Measurements from ENCODE around the gene GRIN2C. TPM values are rescaled to one million over a fixed set of nuclear protein-coding genes. Genes with fewer than 3 reads are reported as not detected.

Gene GRIN2C
- total RNA-seq, 1 experiment from 2014 or later = 5.2 TPM

GRCh38 chr17:74873874-74874614, 14.4 kb upstream of the GRIN2C start:
- H3K9me3 Mint-ChIP-seq (ENCODE audit: unreplicated experiment) = no peaks in the 10 kb centered on the region
- H3K36me3 Mint-ChIP-seq (ENCODE audit: insufficient read depth, unreplicated experiment) = peaks cover 12% of the 10 kb centered on the region
- peaks cover 21% of the 10 kb centered on the region for H3K4me1 Mint-ChIP-seq (ENCODE audit: low read depth, unreplicated experiment)
- H3K27ac Mint-ChIP-seq (ENCODE audit: unreplicated experiment) = peak overlapping the region; percentile 55
- intact Hi-C loops (cut with micrococcal nuclease; ENCODE audit: unreplicated experiment) = loop anchor here (1.0 kb wide), 1 partner anchor 22 kb away; no protein-coding TSS in a partner anchor
- Histone ChIP-seq H3K27me3 (replicated peaks; ENCODE audit: control insufficient read depth, insufficient read depth, low read length) (no peaks in the 10 kb centered on the region), H3K4me1 (peaks cover 12% of the 10 kb centered on the region), H3K4me3 (ENCODE audit: low read depth, low read length) (peak overlapping the region; percentile 73), H3K36me3 (ENCODE audit: control insufficient read depth, insufficient read depth, low read length) (no peaks in the 10 kb centered on the region), H3K9me3 (no peaks in the 10 kb centered on the region)
- no peak for TF ChIP-seq CTCF (IDR thresholded peaks at IDR 0.05; ENCODE audit: insufficient read depth in 1 of 2, low read depth in 1 of 2, low read length in 1 of 2, severe bottlenecking in 1 of 2, unreplicated experiment in 1 of 2)
- ChIA-PET POLR2A (interaction anchor here (1.2 to 2.2 kb wide), 7 partner anchors 12 to 139 kb away, joined by 3 to 58 read pairs (median 13); partner anchors contain the start of genes HID1, MRPL58 and RAB37), CTCF (interaction anchor here (0.6 to 1.9 kb wide), 14 partner anchors 12 to 466 kb away, joined by 3 to 37 read pairs (median 4); partner anchors contain the start of gene HID1)
- no peak for DNase-seq
- peak overlapping the region; percentile 84 for H3K4me3 Mint-ChIP-seq (ENCODE audit: unreplicated experiment)
- BruUV-seq (replicated peaks) = no TSS peak
- H3K27me3 Mint-ChIP-seq (ENCODE audit: insufficient read depth, unreplicated experiment) = no peaks in the 10 kb centered on the region

DNA sequence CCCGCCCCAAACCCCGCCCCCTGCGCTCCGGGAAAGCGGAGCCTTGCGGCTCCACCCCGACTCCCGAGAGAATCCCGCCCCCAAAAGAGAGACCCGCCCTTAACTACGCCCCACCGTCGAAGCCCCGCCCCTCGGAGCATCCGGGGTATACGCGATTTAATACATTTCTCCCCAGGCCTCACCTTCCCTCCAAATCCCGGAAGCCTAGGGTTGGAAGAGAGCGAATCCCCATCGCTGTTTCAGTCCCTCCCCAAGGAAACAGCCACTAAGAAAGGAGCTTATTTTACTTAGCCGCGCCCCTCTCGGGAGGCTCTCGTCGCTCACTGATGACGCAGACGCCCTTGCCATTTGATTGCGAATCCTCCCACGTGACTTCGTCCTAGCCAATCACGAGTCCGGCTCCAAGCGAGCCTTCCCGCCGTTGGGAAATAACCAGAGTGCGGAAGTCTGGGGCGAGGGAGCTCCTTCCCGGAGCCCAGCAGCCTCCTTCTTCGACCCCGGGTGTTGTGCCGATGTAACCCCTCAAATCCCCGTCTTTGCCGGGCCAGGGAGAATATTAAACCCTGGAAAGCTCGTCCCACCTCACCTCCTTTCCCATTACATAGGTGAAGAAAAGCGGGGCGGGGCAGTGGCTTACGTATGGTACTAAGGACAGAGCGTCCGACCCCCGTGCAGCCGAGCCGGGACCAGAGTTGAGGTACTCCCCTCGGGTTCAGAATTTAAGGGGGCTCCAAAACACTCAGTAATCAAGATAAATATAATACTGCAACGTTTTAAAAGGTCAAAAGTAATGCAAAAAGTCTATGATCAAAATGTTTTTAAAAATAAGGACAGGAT, 13.6 kb upstream of the GRIN2C start:
- TF ChIP-seq CTCF (IDR thresholded peaks at IDR 0.05; ENCODE audit: insufficient read depth in 1 of 2, low read depth in 1 of 2, low read length in 1 of 2, severe bottlenecking in 1 of 2, unreplicated experiment in 1 of 2) = no peak
- H3K4me1 Mint-ChIP-seq (ENCODE audit: low read depth, unreplicated experiment) = peaks cover 21% of the 10 kb centered on the region
- peak; percentile 99 to 100 for DNase-seq
- intact Hi-C loops (cut with micrococcal nuclease; ENCODE audit: unreplicated experiment) = loop anchor here (1.0 kb wide), 1 partner anchor 21 kb away; no protein-coding TSS in a partner anchor
- H3K4me3 Mint-ChIP-seq (ENCODE audit: unreplicated experiment) = peak overlapping the region; percentile 84
- no peaks in the 10 kb centered on the region for H3K9me3 Mint-ChIP-seq (ENCODE audit: unreplicated experiment)
- H3K4me1 ChIP-seq = peaks cover 12% of the 10 kb centered on the region
- peak overlapping the region; percentile 83 for H3K4me3 ChIP-seq (ENCODE audit: low read depth, low read length)
- TSS peak; percentile 98 for BruUV-seq (replicated peaks)
- CTCF ChIA-PET = interaction anchor here (0.6 to 1.9 kb wide), 27 partner anchors 11 to 465 kb away, joined by 3 to 37 read pairs (median 4); partner anchors contain the start of genes HID1, MRPL58, OTOP2 and RAB37
- H3K36me3 Mint-ChIP-seq (ENCODE audit: insufficient read depth, unreplicated experiment) = peaks cover 16% of the 10 kb centered on the region
- H3K27ac Mint-ChIP-seq (ENCODE audit: unreplicated experiment) = peak overlapping the region; percentile 55
- H3K36me3 ChIP-seq (ENCODE audit: control insufficient read depth, insufficient read depth, low read length) = no peaks in the 10 kb centered on the region
- no peaks in the 10 kb centered on the region for H3K27me3 Mint-ChIP-seq (ENCODE audit: insufficient read depth, unreplicated experiment)
- POLR2A ChIA-PET = interaction anchor here (0.5 to 2.2 kb wide), 33 partner anchors 9 to 583 kb away, joined by 3 to 58 read pairs (median 4); partner anchors contain the start of genes HID1, MRPL58, NAT9 and RAB37
- H3K27me3 ChIP-seq (replicated peaks; ENCODE audit: control insufficient read depth, insufficient read depth, low read length) = no peaks in the 10 kb centered on the region
- H3K9me3 ChIP-seq = no peaks in the 10 kb centered on the region

Data from Caco-2 (cell line).